ENCODE measurements around the gene C1QTNF8. TPM values are rescaled to one million over a fixed set of nuclear protein-coding genes. Genes with fewer than 3 reads are reported as not detected.

C1QTNF8 gene
- not detected in 2 replicates for total RNA-seq

GRCh38 chr16:1096169-1097082, at the start of gene C1QTNF8:
C1QTNF8 (minus strand) TSS chr16:1096244; CDS start chr16:1094922, 1,322 bp downstream.

GRCh38 chr16:1072526-1073261, 23.4 kb downstream of the C1QTNF8 start, which contains the start of gene SSTR5:
SSTR5 (plus strand) TSS chr16:1072747; CDS start chr16:1078869, 6,122 bp downstream.

Other genes starting within 250 kb of the C1QTNF8 start
- gene LMF1, start 125.3 kb downstream of the C1QTNF8 start, total RNA-seq = 31.4 and 45.7 TPM in 2 replicates
- 0.22 and 0.39 TPM in 2 replicates for gene SOX8, start 114.5 kb downstream of the C1QTNF8 start, total RNA-seq
- gene SSTR5, start 23.5 kb downstream of the C1QTNF8 start, total RNA-seq = not detected in 2 replicates
- under 0.01 and 0.11 TPM in 2 replicates for gene CACNA1H, start 56.9 kb upstream of the C1QTNF8 start, total RNA-seq
- not detected in 2 replicates for gene TPSG1, start 129.0 kb upstream of the C1QTNF8 start, total RNA-seq
- not detected in 2 replicates for gene TPSB2, start 133.9 kb upstream of the C1QTNF8 start, total RNA-seq
- gene TPSAB1, start 144.5 kb upstream of the C1QTNF8 start, total RNA-seq = not detected in 2 replicates
- not detected in 2 replicates for gene TPSD1, start 159.8 kb upstream of the C1QTNF8 start, total RNA-seq
- 46.3 and 51.9 TPM in 2 replicates for gene UBE2I, start 213.4 kb upstream of the C1QTNF8 start, total RNA-seq
- 0.54 TPM in 1 of 2 replicates, not detected in the other for gene BAIAP3, start 237.4 kb upstream of the C1QTNF8 start, total RNA-seq

All from placental epithelial cell (primary cell).